Astrocyte (in vitro differentiated cells and primary cell): Measurements from ENCODE around the gene DAGLA. TPM values are rescaled to one million over a fixed set of nuclear protein-coding genes. Genes with fewer than 3 reads are reported as not detected.

ENCODE experiments used
- DNase-seq: peaks from one replicate; pipeline ENCODE4 v3.0.0-alpha.2; 2010; ENCODE audit warnings: low read depth
- FAIRE-seq: peaks from 2 replicates; lab custom pipeline; 2011; peaks lifted over from hg19 to GRCh38; lab: Jason Lieb, UNC
- H2AFZ ChIP-seq: 2 replicates; pipeline ENCODE4 v1.6.0; 2012; ENCODE audit warnings: low read depth, low read length, inconsistent platforms
- H3K27ac ChIP-seq: 2 replicates; pipeline ENCODE4 v1.5.1; 2011; ENCODE audit warnings: low read depth, low read length, inconsistent platforms
- H3K27me3 ChIP-seq: 2 replicates; pipeline ENCODE4 v1.6.0; 2011; ENCODE audit warnings: low read length, inconsistent platforms; ENCODE audit not compliant: insufficient read depth
- H3K36me3 ChIP-seq: 2 replicates; pipeline ENCODE4 v1.5.1; 2011; ENCODE audit warnings: low read length, inconsistent platforms; ENCODE audit not compliant: insufficient read depth
- H3K4me1 ChIP-seq: 2 replicates; pipeline ENCODE4 v1.5.1; 2011; ENCODE audit warnings: low read length, inconsistent platforms; ENCODE audit not compliant: insufficient read depth
- H3K4me2 ChIP-seq: 2 replicates; pipeline ENCODE4 v1.6.0; 2012; ENCODE audit warnings: low read length, inconsistent platforms
- H3K4me3 ChIP-seq: 2 replicates; pipeline ENCODE4 v1.5.1; 2011; ENCODE audit warnings: low read depth, mild to moderate bottlenecking, low read length, inconsistent platforms; ENCODE audit not compliant: insufficient read depth
- H3K79me2 ChIP-seq: 2 replicates; pipeline ENCODE4 v1.6.0; 2012; ENCODE audit warnings: mild to moderate bottlenecking, low read length, inconsistent platforms; ENCODE audit not compliant: insufficient read depth
- H3K9ac ChIP-seq: 2 replicates; pipeline ENCODE4 v1.6.0; 2012; ENCODE audit warnings: mild to moderate bottlenecking, low read length, inconsistent platforms
- H3K9me3 ChIP-seq: 2 replicates; pipeline ENCODE4 v1.5.1; 2012; ENCODE audit warnings: low read depth, mild to moderate bottlenecking, low read length, inconsistent platforms; ENCODE audit not compliant: insufficient read depth
- H4K20me1 ChIP-seq: 2 replicates; pipeline ENCODE4 v1.6.0; 2012; ENCODE audit warnings: low read length, inconsistent platforms; ENCODE audit not compliant: insufficient read depth
- H3K27ac Mint-ChIP-seq: one replicate; pipeline ENCODE4 v1.8.0; 2021; ENCODE audit warnings: mild to moderate bottlenecking, mixed read lengths; ENCODE audit not compliant: unreplicated experiment
- H3K27me3 Mint-ChIP-seq: one replicate; pipeline ENCODE4 v1.8.0; 2021; ENCODE audit warnings: low read depth, mixed read lengths; ENCODE audit not compliant: unreplicated experiment
- H3K36me3 Mint-ChIP-seq: one replicate; pipeline ENCODE4 v1.8.0; 2021; ENCODE audit warnings: low read depth, mixed read lengths; ENCODE audit not compliant: unreplicated experiment
- H3K4me1 Mint-ChIP-seq: one replicate; pipeline ENCODE4 v1.8.0; 2021; ENCODE audit warnings: low read depth, mixed read lengths; ENCODE audit not compliant: unreplicated experiment
- H3K4me3 Mint-ChIP-seq: one replicate; pipeline ENCODE4 v1.8.0; 2021; ENCODE audit warnings: mild to moderate bottlenecking, moderate library complexity, mixed read lengths; ENCODE audit not compliant: unreplicated experiment
- H3K9me3 Mint-ChIP-seq: one replicate; pipeline ENCODE4 v1.8.0; 2021; ENCODE audit warnings: mild to moderate bottlenecking, mixed read lengths; ENCODE audit not compliant: unreplicated experiment
- EZH2 ChIP-seq: IDR thresholded peaks from 2 replicates; pipeline ENCODE4 v1.6.1; 2012; ENCODE audit warnings: mild to moderate bottlenecking, low read length, inconsistent platforms; ENCODE audit not compliant: insufficient read depth
- total RNA-seq: library from RNA; stranded (reverse); gene quantifications from 2 replicates; pipeline ENCODE4 v1.2.1, GENCODE V29; 2021
- TF ChIP-seq, protein P1 (sequence below): IDR thresholded peaks from 2 replicates; pipeline ENCODE4 v1.5.1; 2011; ENCODE audit warnings: low read depth, mild to moderate bottlenecking, inconsistent platforms, low read length, moderate library complexity; ENCODE audit not compliant: insufficient read depth

The DAGLA gene
- total RNA-seq, 1 donor from 2014 or later = 5.5 TPM

- H3K27ac Mint-ChIP-seq = peak within 1 kb of the TSS; percentile 58
- no peaks in the 10 kb centered on the region for H3K36me3 ChIP-seq
- peak within 1 kb of the TSS; percentile 92 for H3K4me3 Mint-ChIP-seq
- peaks cover 38% of the 10 kb centered on the region for H3K79me2 ChIP-seq
- FAIRE-seq (no peak), DNase-seq (no peak)
- H3K4me1 Mint-ChIP-seq = peaks cover 24% of the 10 kb centered on the region
- no peaks in the 10 kb centered on the region for H3K36me3 Mint-ChIP-seq
- H3K4me2 ChIP-seq = peak within 1 kb of the TSS; percentile 85
- TF ChIP-seq, protein P1, sequence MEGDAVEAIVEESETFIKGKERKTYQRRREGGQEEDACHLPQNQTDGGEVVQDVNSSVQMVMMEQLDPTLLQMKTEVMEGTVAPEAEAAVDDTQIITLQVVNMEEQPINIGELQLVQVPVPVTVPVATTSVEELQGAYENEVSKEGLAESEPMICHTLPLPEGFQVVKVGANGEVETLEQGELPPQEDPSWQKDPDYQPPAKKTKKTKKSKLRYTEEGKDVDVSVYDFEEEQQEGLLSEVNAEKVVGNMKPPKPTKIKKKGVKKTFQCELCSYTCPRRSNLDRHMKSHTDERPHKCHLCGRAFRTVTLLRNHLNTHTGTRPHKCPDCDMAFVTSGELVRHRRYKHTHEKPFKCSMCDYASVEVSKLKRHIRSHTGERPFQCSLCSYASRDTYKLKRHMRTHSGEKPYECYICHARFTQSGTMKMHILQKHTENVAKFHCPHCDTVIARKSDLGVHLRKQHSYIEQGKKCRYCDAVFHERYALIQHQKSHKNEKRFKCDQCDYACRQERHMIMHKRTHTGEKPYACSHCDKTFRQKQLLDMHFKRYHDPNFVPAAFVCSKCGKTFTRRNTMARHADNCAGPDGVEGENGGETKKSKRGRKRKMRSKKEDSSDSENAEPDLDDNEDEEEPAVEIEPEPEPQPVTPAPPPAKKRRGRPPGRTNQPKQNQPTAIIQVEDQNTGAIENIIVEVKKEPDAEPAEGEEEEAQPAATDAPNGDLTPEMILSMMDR = no peak
- TF ChIP-seq EZH2 = no peak
- peak within 1 kb of the TSS; percentile 72 for H2AFZ ChIP-seq
- no peaks in the 10 kb centered on the region for H3K9me3 Mint-ChIP-seq
- H3K9me3 ChIP-seq = no peaks in the 10 kb centered on the region
- H3K9ac ChIP-seq = peak within 1 kb of the TSS; percentile 77
- H3K4me3 ChIP-seq = peak within 1 kb of the TSS; percentile 59
- peaks cover 62% of the 10 kb centered on the region for H3K4me1 ChIP-seq
- H4K20me1 ChIP-seq = no peaks in the 10 kb centered on the region
- no peaks in the 10 kb centered on the region for H3K27me3 Mint-ChIP-seq
- H3K27me3 ChIP-seq = no peaks in the 10 kb centered on the region
- H3K27ac ChIP-seq = no peak within 1 kb of the TSS
Observed at GRCh38 chr11:61752117-61752924, 72.1 kb downstream of the DAGLA start, which contains the start of gene MYRF. MYRF (plus strand) TSS chr11:61752636; CDS start chr11:61752745, 109 bp downstream.

DNA sequence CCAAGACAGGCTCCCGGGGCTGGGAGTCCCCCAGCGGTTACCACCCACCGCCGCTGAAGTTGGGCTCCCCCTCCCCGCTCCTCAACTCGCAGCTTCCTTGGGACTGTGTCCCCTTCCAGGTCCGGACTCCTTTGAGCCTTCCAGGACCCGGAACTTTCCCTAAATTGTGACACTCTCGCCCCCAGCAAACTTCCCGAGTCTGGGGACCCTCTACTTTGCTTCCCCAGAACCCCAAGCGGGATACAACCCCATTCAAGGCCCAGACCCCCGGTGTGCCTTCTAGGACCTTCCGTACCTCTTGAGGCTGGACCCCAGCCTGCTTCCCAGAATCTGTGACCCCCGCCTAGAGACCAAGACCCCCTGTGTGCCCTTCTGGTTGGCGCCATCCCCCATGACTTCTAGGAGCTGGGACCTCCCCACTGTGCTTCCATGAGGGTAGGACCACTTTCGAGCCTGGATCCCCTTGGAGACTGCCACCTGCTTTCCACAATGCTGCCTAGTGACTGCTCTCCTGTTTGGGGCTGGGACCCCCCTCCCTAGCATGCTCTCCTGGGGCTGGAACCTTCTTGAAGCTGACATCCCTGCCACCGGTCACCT lies 72.8 kb downstream of the DAGLA start:
- no peaks in the 10 kb centered on the region for H3K27me3 Mint-ChIP-seq
- FAIRE-seq = no peak
- H3K4me3 ChIP-seq = peak overlapping the region; percentile 59
- no peak for TF ChIP-seq EZH2
- TF ChIP-seq, protein P1 = no peak
- peak overlapping the region; percentile 72 for H2AFZ ChIP-seq
- peak overlapping the region; percentile 92 for H3K4me3 Mint-ChIP-seq
- no peaks in the 10 kb centered on the region for H3K36me3 Mint-ChIP-seq
- DNase-seq = no peak
- H3K4me1 Mint-ChIP-seq = peaks cover 24% of the 10 kb centered on the region
- H3K27me3 ChIP-seq = no peaks in the 10 kb centered on the region
- peaks cover 67% of the 10 kb centered on the region for H3K4me1 ChIP-seq
- no peaks in the 10 kb centered on the region for H3K9me3 ChIP-seq
- H3K36me3 ChIP-seq = no peaks in the 10 kb centered on the region
- H3K9me3 Mint-ChIP-seq = no peaks in the 10 kb centered on the region
- no peaks in the 10 kb centered on the region for H4K20me1 ChIP-seq
- peak overlapping the region; percentile 77 for H3K9ac ChIP-seq
- peaks cover 44% of the 10 kb centered on the region for H3K79me2 ChIP-seq
- H3K27ac ChIP-seq = no peak overlapping the region
- H3K4me2 ChIP-seq = peak overlapping the region; percentile 85
- peak overlapping the region; percentile 58 for H3K27ac Mint-ChIP-seq
